BE2C (cell line): Measurements from ENCODE around the gene UBXN10.

Experiments used
- DNase-seq: peaks from one replicate; pipeline ENCODE4 v3.0.0-alpha.2; 2020
- H3K27me3 ChIP-seq: fragments of 250-450 bp; sonication (Bioruptor Pico); 2 replicates; pipeline ENCODE4 v1.5.1; 2020; ENCODE audit warnings: mild to moderate bottlenecking
- H3K36me3 ChIP-seq: fragments of 250-450 bp; sonication (Bioruptor Pico); 2 replicates; pipeline ENCODE4 v1.5.1; 2020; ENCODE audit warnings: mild to moderate bottlenecking
- H3K4me1 ChIP-seq: fragments of 250-450 bp; sonication (Bioruptor Pico); 2 replicates; pipeline ENCODE4 v1.5.1; 2020
- H3K4me3 ChIP-seq: 2 replicates; pipeline ENCODE4 v1.5.1; 2011; ENCODE audit warnings: low read depth, low read length
- H3K9me3 ChIP-seq: fragments of 250-450 bp; sonication (Bioruptor Pico); 2 replicates; pipeline ENCODE4 v1.5.1; 2020
- TF ChIP-seq, protein P1 (sequence below): IDR thresholded peaks from 2 replicates; pipeline ENCODE4 v1.5.1; 2012; ENCODE audit warnings: mild to moderate bottlenecking, low read depth, low read length

Gene UBXN10

DNA sequence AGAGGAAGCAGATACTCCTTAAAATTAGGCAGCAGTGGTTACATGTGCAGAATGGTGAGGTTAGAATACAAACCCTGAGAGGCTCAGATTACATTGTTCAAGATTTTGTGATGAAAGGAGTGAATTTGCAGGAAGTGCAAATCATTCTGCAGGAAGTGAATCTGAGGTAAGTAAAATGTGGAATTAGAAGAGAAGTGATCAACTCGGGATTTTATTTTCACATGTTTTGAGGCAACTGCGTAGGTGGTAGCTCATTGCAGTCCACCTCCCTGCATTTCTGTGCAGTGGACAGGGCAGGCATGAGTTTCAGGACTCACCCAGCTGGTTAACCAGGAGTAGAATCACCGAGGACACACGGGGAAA is 2.5 kb downstream of the UBXN10 start:
- DNase-seq = no peak
- TF ChIP-seq, protein P1, sequence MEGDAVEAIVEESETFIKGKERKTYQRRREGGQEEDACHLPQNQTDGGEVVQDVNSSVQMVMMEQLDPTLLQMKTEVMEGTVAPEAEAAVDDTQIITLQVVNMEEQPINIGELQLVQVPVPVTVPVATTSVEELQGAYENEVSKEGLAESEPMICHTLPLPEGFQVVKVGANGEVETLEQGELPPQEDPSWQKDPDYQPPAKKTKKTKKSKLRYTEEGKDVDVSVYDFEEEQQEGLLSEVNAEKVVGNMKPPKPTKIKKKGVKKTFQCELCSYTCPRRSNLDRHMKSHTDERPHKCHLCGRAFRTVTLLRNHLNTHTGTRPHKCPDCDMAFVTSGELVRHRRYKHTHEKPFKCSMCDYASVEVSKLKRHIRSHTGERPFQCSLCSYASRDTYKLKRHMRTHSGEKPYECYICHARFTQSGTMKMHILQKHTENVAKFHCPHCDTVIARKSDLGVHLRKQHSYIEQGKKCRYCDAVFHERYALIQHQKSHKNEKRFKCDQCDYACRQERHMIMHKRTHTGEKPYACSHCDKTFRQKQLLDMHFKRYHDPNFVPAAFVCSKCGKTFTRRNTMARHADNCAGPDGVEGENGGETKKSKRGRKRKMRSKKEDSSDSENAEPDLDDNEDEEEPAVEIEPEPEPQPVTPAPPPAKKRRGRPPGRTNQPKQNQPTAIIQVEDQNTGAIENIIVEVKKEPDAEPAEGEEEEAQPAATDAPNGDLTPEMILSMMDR = no peak
- no peaks in the 10 kb centered on the region for H3K27me3 ChIP-seq

DNA sequence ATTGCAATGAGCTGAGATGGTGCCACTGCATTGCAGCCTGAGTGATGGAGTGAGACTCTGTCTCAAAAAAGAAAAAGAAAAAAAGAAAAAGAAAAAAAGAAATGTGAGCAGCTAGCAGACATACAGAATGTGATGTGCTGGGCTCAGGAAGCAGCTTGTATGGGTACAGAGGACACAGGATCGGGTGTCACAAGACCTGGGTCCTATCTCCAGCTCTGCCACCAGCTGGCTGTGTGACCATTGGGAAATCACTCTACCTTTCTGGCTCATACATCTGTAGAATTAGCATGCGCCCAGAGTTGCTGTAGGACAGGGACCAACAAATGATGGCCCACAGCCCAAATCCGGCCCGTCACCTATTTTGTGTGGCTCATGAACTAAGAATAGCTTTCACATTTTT is 3.8 kb downstream of the UBXN10 start:
- H3K9me3 ChIP-seq = no peaks in the 10 kb centered on the region
- H3K4me1 ChIP-seq = peaks cover 3% of the 10 kb centered on the region; the same call in 1 of the 2 replicates
- no peak overlapping the region for H3K4me3 ChIP-seq
- no peaks in the 10 kb centered on the region for H3K27me3 ChIP-seq
- no peak for DNase-seq
- H3K36me3 ChIP-seq = no peaks in the 10 kb centered on the region
- TF ChIP-seq, protein P1 = no peak

More for the DNA sequence above, 2.5 kb downstream of the UBXN10 start:
- Histone ChIP-seq H3K9me3 (no peaks in the 10 kb centered on the region), H3K4me3 (no peak overlapping the region), H3K4me1 (peaks cover 3% of the 10 kb centered on the region; the same call in 1 of the 2 replicates), H3K36me3 (no peaks in the 10 kb centered on the region)

DNA sequence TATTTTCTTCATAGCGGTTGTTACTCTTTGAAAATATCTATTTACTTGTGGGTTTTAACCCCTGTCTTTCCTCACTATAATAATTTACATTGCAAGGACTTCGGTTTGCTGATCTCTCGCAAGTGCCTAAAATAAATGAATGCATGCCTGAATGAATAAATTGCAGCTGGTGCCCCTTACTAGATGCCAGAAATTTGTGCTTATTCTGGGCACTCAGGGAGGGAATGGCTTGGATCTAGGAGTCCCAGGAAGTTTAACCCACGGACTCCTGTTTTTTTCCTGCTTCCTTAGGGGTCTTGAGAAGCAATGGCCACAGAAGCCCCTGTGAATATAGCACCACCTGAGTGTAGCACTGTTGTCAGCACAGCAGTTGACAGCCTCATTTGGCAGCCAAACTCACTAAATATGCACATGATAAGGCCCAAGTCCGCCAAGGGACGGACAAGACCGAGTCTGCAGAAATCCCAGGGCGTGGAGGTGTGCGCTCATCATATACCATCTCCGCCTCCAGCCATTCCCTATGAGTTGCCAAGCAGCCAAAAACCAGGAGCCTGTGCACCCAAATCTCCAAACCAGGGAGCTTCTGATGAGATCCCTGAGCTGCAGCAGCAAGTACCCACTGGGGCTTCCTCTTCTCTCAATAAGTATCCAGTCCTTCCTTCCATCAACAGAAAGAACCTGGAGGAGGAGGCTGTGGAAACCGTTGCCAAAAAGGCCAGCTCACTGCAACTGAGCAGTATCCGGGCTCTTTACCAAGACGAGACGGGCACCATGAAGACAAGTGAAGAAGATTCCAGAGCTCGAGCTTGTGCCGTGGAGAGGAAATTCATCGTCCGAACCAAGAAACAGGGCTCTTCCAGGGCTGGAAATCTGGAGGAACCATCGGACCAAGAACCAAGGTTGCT is 4.6 kb downstream of the UBXN10 start:
- Histone ChIP-seq H3K4me1 (peaks cover under 1% of the 10 kb centered on the region; the same call in 1 of the 2 replicates), H3K36me3 (no peaks in the 10 kb centered on the region), H3K4me3 (no peak overlapping the region), H3K27me3 (no peaks in the 10 kb centered on the region), H3K9me3 (no peaks in the 10 kb centered on the region)
- no peak for DNase-seq
- TF ChIP-seq, protein P1 = no peak

DNA sequence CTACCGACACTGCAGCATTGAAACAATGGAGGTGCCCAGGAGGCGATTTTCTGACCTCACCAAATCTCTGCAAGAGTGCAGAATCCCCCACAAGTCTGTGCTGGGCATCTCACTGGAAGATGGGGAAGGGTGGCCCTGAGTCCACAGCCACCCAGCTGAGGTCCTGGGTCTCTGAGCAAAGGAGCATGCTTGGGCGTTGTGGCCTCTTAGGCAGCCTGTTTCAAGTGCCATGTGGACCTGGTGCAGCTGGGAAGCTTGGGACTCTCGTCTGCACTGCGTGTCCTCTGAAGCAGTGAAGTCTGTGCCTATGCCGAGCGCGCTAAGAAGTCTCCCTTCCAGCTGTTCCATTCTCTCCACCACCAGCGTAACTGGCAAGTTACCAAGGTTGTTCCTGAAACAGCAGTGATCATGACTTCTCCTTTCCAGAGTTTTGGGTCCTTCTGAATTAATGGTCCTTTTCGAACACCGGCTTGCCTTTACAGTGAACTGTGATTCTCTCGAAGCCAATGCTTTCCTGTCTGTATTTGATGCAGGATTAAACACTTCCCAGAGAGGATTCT is 5.5 kb downstream of the UBXN10 start:
- DNase-seq = no peak
- no peaks in the 10 kb centered on the region for H3K36me3 ChIP-seq
- TF ChIP-seq, protein P1 = no peak
- H3K9me3 ChIP-seq = no peaks in the 10 kb centered on the region
- no peaks in the 10 kb centered on the region for H3K4me1 ChIP-seq
- no peaks in the 10 kb centered on the region for H3K27me3 ChIP-seq
- no peak overlapping the region for H3K4me3 ChIP-seq

DNA sequence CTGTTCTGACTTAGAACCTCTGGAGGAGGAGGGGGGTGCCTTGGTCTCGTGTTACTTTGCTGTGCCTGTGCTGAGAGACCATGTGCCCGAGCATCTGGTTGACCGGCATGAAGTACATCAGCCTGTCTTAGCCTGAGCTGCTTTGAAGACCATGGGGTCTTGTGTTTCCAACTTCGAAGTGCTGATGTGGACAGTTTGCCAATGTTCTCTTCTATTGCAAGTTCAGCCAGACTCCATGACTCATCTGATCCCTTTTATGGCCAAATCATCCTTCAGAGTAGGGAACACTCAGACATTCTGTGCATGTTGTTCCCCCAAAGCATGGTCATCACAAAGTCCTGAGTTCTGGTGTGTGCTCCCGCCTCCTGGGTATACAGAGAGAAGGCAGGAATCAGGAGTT is 6.5 kb downstream of the UBXN10 start:
- DNase-seq = no peak
- TF ChIP-seq, protein P1 = no peak
- no peaks in the 10 kb centered on the region for H3K4me1 ChIP-seq

DNA sequence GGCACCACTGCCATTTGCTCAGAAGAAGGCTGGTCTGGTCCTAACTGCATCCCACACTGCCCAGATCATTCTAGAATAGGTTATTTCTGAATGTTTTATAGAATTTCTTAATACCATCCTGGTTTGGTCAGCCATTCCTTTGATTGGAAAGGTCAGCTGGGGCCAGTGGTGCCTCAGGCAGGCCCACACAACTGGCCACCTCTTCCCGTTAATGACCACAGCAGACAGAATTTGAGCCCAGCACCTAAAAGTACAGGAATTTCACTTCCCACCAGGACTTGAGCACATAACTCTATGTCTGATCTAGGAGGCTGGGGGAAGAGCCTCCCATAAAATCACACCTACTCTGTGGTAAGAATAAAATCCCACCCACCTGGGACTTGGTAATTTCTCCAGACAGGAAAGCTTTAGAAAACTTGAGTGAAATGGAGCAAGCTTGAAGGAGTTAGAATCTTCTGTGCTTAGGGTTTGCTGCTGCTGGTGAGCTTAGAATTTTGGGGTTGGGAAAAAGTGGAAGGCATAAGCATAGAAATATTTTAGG is 7.0 kb downstream of the UBXN10 start:
- TF ChIP-seq, protein P1 = no peak
- Histone ChIP-seq H3K27me3 (no peaks in the 10 kb centered on the region), H3K4me1 (no peaks in the 10 kb centered on the region), H3K36me3 (no peaks in the 10 kb centered on the region), H3K9me3 (no peaks in the 10 kb centered on the region), H3K4me3 (no peak overlapping the region)
- DNase-seq = no peak

More for the DNA sequence above, 6.5 kb downstream of the UBXN10 start:
- H3K4me3 ChIP-seq = no peak overlapping the region
- no peaks in the 10 kb centered on the region for H3K27me3 ChIP-seq
- H3K36me3 ChIP-seq = no peaks in the 10 kb centered on the region
- no peaks in the 10 kb centered on the region for H3K9me3 ChIP-seq
